PC-9 (cell line): ENCODE measurements around the gene OR13C2. TPM values are rescaled to one million over a fixed set of nuclear protein-coding genes. Genes with fewer than 3 reads are reported as not detected.

Source experiments
- BruUV-seq: library from RNA; stranded (reverse); fragments of 400-500 nt; replicated peaks from 2 replicates; lab custom pipeline; 2021; lab: Mats Ljungman, UMichigan
- CTCF ChIA-PET: fragments of 300-600 bp; sonication (Branson Sonifier 250); formaldehyde crosslinking; loops from one replicate; lab custom pipeline; 2022; ENCODE audit warnings: antibody characterized with exemption; lab: Charles Lee
- POLR2A ChIA-PET: fragments of 300-600 bp; sonication (Branson Sonifier 250); formaldehyde crosslinking; loops from one replicate; lab custom pipeline; 2022; ENCODE audit warnings: antibody characterized with exemption; ENCODE audit not compliant: unreplicated experiment; lab: Charles Lee
- DNase-seq, 2 experiments: peaks; one replicate each; pipeline versions ENCODE4 v3.0.0 to v3.0.0-alpha.2; 2015 to 2022; ENCODE audit warnings: mixed read lengths in 1 of 2
- H2AFZ ChIP-seq: fragments of 200-600 bp; sonication (generic); 2 replicates; pipeline ENCODE4 v1.8.1; 2017; ENCODE audit warnings: antibody characterized with exemption
- H3F3A ChIP-seq: fragments of 200-600 bp; sonication (generic); 2 replicates; pipeline ENCODE4 v1.8.1; 2017; ENCODE audit warnings: antibody characterized with exemption, mild to moderate bottlenecking, low read depth; ENCODE audit not compliant: insufficient read depth
- H3K27ac ChIP-seq: fragments of 200-600 bp; sonication (generic); 2 replicates; pipeline ENCODE4 v1.6.1; 2016; ENCODE audit warnings: mixed run types
- H3K27me3 ChIP-seq: fragments of 200-600 bp; sonication (generic); 2 replicates; pipeline ENCODE4 v1.6.1; 2016; ENCODE audit warnings: low read depth, mixed run types; ENCODE audit not compliant: insufficient read depth
- H3K36me3 ChIP-seq: fragments of 200-600 bp; sonication (generic); 2 replicates; pipeline ENCODE4 v1.6.1; 2016; ENCODE audit warnings: low read depth, mixed run types
- H3K4me1 ChIP-seq: fragments of 200-600 bp; sonication (generic); replicated peaks from 2 replicates; pipeline ENCODE4 v1.6.1; 2016; ENCODE audit warnings: mixed run types; ENCODE audit not compliant: insufficient read depth
- H3K4me2 ChIP-seq: fragments of 200-600 bp; sonication (generic); 2 replicates; pipeline ENCODE4 v1.6.1; 2017; ENCODE audit warnings: mixed run types
- H3K4me3 ChIP-seq: fragments of 200-600 bp; sonication (generic); 2 replicates; pipeline ENCODE4 v1.6.1; 2016; ENCODE audit warnings: mixed run types
- H3K79me2 ChIP-seq: fragments of 200-600 bp; sonication (generic); 2 replicates; pipeline ENCODE4 v1.6.1; 2017; ENCODE audit warnings: low read depth, mixed run types
- H3K9me2 ChIP-seq: fragments of 200-600 bp; sonication (generic); 2 replicates; pipeline ENCODE4 v1.8.1; 2017; ENCODE audit warnings: mild to moderate bottlenecking; ENCODE audit not compliant: insufficient read depth
- H3K9me3 ChIP-seq: fragments of 200-600 bp; sonication (generic); 2 replicates; pipeline ENCODE4 v1.8.1; 2016; ENCODE audit warnings: low read depth; ENCODE audit not compliant: insufficient read depth
- H4K20me1 ChIP-seq: fragments of 200-600 bp; sonication (generic); 2 replicates; pipeline ENCODE4 v1.8.1; 2017; ENCODE audit not compliant: insufficient read depth
- CTCF ChIP-seq: fragments of 200-600 bp; sonication (generic); conservative IDR thresholded peaks from 2 replicates; pipeline ENCODE4 v1.6.1; 2017; ENCODE audit warnings: mixed run types, antibody characterized with exemption, mild to moderate bottlenecking, moderate library complexity
- EZH2 ChIP-seq: fragments of 200-600 bp; sonication (generic); IDR thresholded peaks from 2 replicates; pipeline ENCODE4 v1.8.0; 2017; ENCODE audit warnings: antibody characterized with exemption, low read depth
- intact Hi-C: fragments of 100-400 bp; cut with micrococcal nuclease; formaldehyde crosslinking; loops from one replicate; pipeline ENCODE4 v1.10.0; 2022; ENCODE audit not compliant: unreplicated experiment
- total RNA-seq: library from RNA; stranded (reverse); gene quantifications from 2 replicates; pipeline ENCODE4 v1.2.3, GENCODE V29; 2021

Gene OR13C2
- total RNA-seq, 1 experiment from 2014 or later: not detected

- no peak for DNase-seq
- Histone ChIP-seq H3K27me3 (no peaks in the 10 kb centered on the region), H3K79me2 (no peaks in the 10 kb centered on the region), H3K36me3 (no peaks in the 10 kb centered on the region), H4K20me1 (no peaks in the 10 kb centered on the region), H3K9me3 (no peaks in the 10 kb centered on the region; the same call in 1 of the 2 replicates), H3K9me2 (no peaks in the 10 kb centered on the region; the same call in 1 of the 2 replicates), H3K27ac (no peak within 1 kb of the TSS), H3K4me2 (no peak within 1 kb of the TSS), H2AFZ (0 out of 2 replicates have a peak within 1 kb of the TSS, but pooled peaks have one; percentile 39), H3F3A (no peaks in the 10 kb centered on the region), H3K4me3 (no peak within 1 kb of the TSS), H3K4me1 (no peaks in the 10 kb centered on the region)
- intact Hi-C loops: no loop called here
- TF ChIP-seq CTCF (no peak), EZH2 (no peak)
- ChIA-PET POLR2A (no interaction called here), CTCF (no interaction called here)
- BruUV-seq: no TSS peak
Observed at GRCh38 chr9:104568868-104569267, 36.6 kb downstream of the OR13C2 start, which contains the start of gene OR13C8. TSS of gene OR13C8 (plus strand) at chr9:104569168. CDS start at chr9:104569168, 0 bp downstream.

- no TSS peak for BruUV-seq
- H3K9me3 ChIP-seq: no peaks in the 10 kb centered on the region
- no peak overlapping the region for H3K4me2 ChIP-seq
- ChIA-PET CTCF (no interaction called here), POLR2A (no interaction called here)
- no peaks in the 10 kb centered on the region; the same call in 1 of the 2 replicates for H3K9me2 ChIP-seq
- no peaks in the 10 kb centered on the region for H3K4me1 ChIP-seq
- H3K27ac ChIP-seq: no peak overlapping the region
- no peaks in the 10 kb centered on the region for H4K20me1 ChIP-seq
- DNase-seq: no peak
- intact Hi-C loops: no loop called here
- no peak overlapping the region for H2AFZ ChIP-seq
- H3K4me3 ChIP-seq: no peak overlapping the region
- H3K27me3 ChIP-seq: no peaks in the 10 kb centered on the region
- no peaks in the 10 kb centered on the region for H3K36me3 ChIP-seq
- no peaks in the 10 kb centered on the region for H3K79me2 ChIP-seq
- TF ChIP-seq EZH2 (no peak), CTCF (no peak)
- no peaks in the 10 kb centered on the region for H3F3A ChIP-seq
Observed at GRCh38 chr9:104564358-104564757, 41.1 kb downstream of the OR13C2 start.

GRCh38 chr9:104556830-104557634 is 48.4 kb downstream of the OR13C2 start:
- H3K79me2 ChIP-seq: no peaks in the 10 kb centered on the region
- no peak for DNase-seq
- H3K9me3 ChIP-seq: no peaks in the 10 kb centered on the region
- TF ChIP-seq CTCF: no peak
- no peak for TF ChIP-seq EZH2
- no peaks in the 10 kb centered on the region for H4K20me1 ChIP-seq
- intact Hi-C loops: no loop called here
- CTCF ChIA-PET: no interaction called here
- H3K9me2 ChIP-seq: no peaks in the 10 kb centered on the region
- H3K4me2 ChIP-seq: no peak overlapping the region
- no peaks in the 10 kb centered on the region for H3F3A ChIP-seq
- H2AFZ ChIP-seq: no peak overlapping the region
- no TSS peak for BruUV-seq
- H3K27ac ChIP-seq: no peak overlapping the region
- no peaks in the 10 kb centered on the region for H3K36me3 ChIP-seq
- H3K27me3 ChIP-seq: no peaks in the 10 kb centered on the region
- POLR2A ChIA-PET: no interaction called here
- H3K4me1 ChIP-seq: no peaks in the 10 kb centered on the region
- H3K4me3 ChIP-seq: no peak overlapping the region
